H1 (cell line): ENCODE results near the gene EVPL. TPM values are rescaled to one million over a fixed set of nuclear protein-coding genes. Genes with fewer than 3 reads are reported as not detected.

Source experiments
- CTCF ChIA-PET: fragments of 300-600 bp; sonication (Branson Sonifier 250); formaldehyde crosslinking; loops from one replicate; lab custom pipeline; 2021; ENCODE audit not compliant: partially characterized antibody; lab: Charles Lee
- POLR2A ChIA-PET: fragments of 300-600 bp; sonication (Branson Sonifier 250); formaldehyde crosslinking; loops from one replicate; lab custom pipeline; 2021; ENCODE audit warnings: inconsistent platforms; ENCODE audit not compliant: partially characterized antibody; lab: Charles Lee
- DNase-seq, 2 experiments: peaks; one replicate each; pipeline versions ENCODE4 v3.0.0 to v3.0.0-alpha.2; 2010 to 2022; ENCODE audit warnings: low spot score in 2 of 2, low read depth in 1 of 2, mixed read lengths in 1 of 2
- FAIRE-seq: peaks from 2 replicates; lab custom pipeline; 2011; peaks lifted over from hg19 to GRCh38; lab: Jason Lieb, UNC
- H2AFZ ChIP-seq: 2 replicates; pipeline ENCODE4 v1.8.1; 2012; ENCODE audit warnings: low read length, inconsistent platforms
- H2AK5ac ChIP-seq: 2 replicates; pipeline ENCODE4 v1.6.1; 2013; ENCODE audit warnings: low read depth, low read length
- H2BK120ac ChIP-seq: replicated peaks from 2 replicates; pipeline ENCODE3; 2013; ENCODE audit warnings: low read depth, low read length, inconsistent platforms
- H2BK12ac ChIP-seq: 2 replicates; pipeline ENCODE4 v1.6.1; 2013; ENCODE audit warnings: low read depth, low read length
- H2BK15ac ChIP-seq: 2 replicates; pipeline ENCODE4 v1.6.1; 2013; ENCODE audit warnings: low read length
- H2BK20ac ChIP-seq: 2 replicates; pipeline ENCODE4 v1.6.1; 2013; ENCODE audit warnings: low read length
- H2BK5ac ChIP-seq: 2 replicates; pipeline ENCODE4 v1.6.1; 2013; ENCODE audit warnings: low read depth, low read length
- H3K14ac ChIP-seq: 2 replicates; pipeline ENCODE4 v1.6.1; 2013; ENCODE audit warnings: inconsistent platforms; ENCODE audit not compliant: insufficient read length
- H3K18ac ChIP-seq: 2 replicates; pipeline ENCODE4 v1.6.1; 2013; ENCODE audit warnings: low read length; ENCODE audit errors: extremely low read depth
- H3K23ac ChIP-seq: 2 replicates; pipeline ENCODE4 v1.6.1; 2013; ENCODE audit warnings: inconsistent platforms; ENCODE audit not compliant: insufficient read length
- H3K23me2 ChIP-seq: 2 replicates; pipeline ENCODE4 v1.6.1; 2013; ENCODE audit warnings: low read depth, low read length
- H3K27ac ChIP-seq: 2 replicates; pipeline ENCODE4 v1.6.1; 2011; ENCODE audit warnings: low read depth, low read length, inconsistent platforms
- H3K27me3 ChIP-seq, 4 experiments: replicated peaks in 1 of 4; 1 replicate in 1 of 4; 2 replicates in 3 of 4; pipeline versions ENCODE4 v1.6.1 to v1.8.1; 2011 to 2013; ENCODE audit warnings: low read length in 3 of 4, mild to moderate bottlenecking in 3 of 4, inconsistent platforms in 2 of 4, mixed read lengths in 2 of 4, moderate library complexity in 1 of 4; ENCODE audit not compliant: control insufficient read depth in 3 of 4, insufficient read depth in 3 of 4; ENCODE audit errors: extremely low read depth in 1 of 4
- H3K36me3 ChIP-seq, 4 experiments: 2 replicates each; pipeline versions ENCODE4 v1.6.1 to v1.8.1; 2011 to 2013; ENCODE audit warnings: mild to moderate bottlenecking in 4 of 4, low read length in 3 of 4, moderate library complexity in 2 of 4, control low read depth in 1 of 4, inconsistent platforms in 1 of 4; ENCODE audit not compliant: insufficient read depth in 4 of 4, control insufficient read depth in 2 of 4
- H3K4ac ChIP-seq: replicated peaks from 2 replicates; pipeline ENCODE3; 2013; ENCODE audit warnings: low read length, low read depth, mixed read lengths, inconsistent platforms; ENCODE audit not compliant: insufficient read length
- H3K4me1 ChIP-seq, 4 experiments: replicated peaks in 1 of 4; 1 replicate in 1 of 4; 2 replicates in 3 of 4; pipeline versions ENCODE4 v1.6.1 to v1.8.1; 2011 to 2013; ENCODE audit warnings: low read length in 3 of 4, inconsistent platforms in 2 of 4, mixed read lengths in 1 of 4; ENCODE audit not compliant: insufficient read depth in 4 of 4, control insufficient read depth in 3 of 4
- H3K4me2 ChIP-seq, 2 experiments: 2 replicates each; pipeline versions ENCODE4 v1.6.1 to v1.8.1; 2011 to 2013; ENCODE audit warnings: low read depth in 2 of 2, low read length in 2 of 2, control low read depth in 1 of 2, inconsistent platforms in 1 of 2, mild to moderate bottlenecking in 1 of 2; ENCODE audit not compliant: insufficient read depth in 1 of 2
- H3K4me3 ChIP-seq, 4 experiments: fragments of 200-600, 300-600 bp in 1 of 4; sonication (generic), shearing (Covaris generic), sonication (Bioruptor Twin) in 1 of 4; 2 replicates each; pipeline versions ENCODE4 v1.5.1 to v1.8.1; 2011 to 2016; ENCODE audit warnings: low read length in 4 of 4, low read depth in 3 of 4, control low read depth in 2 of 4, inconsistent platforms in 2 of 4, mild to moderate bottlenecking in 2 of 4, mixed read lengths in 1 of 4, moderate library complexity in 1 of 4; ENCODE audit not compliant: insufficient read depth in 2 of 4; ENCODE audit errors: extremely low read depth in 1 of 4
- H3K56ac ChIP-seq: replicated peaks from 2 replicates; pipeline ENCODE3; 2013; ENCODE audit warnings: low read depth, mild to moderate bottlenecking, mixed read lengths, low read length, inconsistent platforms; ENCODE audit not compliant: insufficient read length
- H3K79me1 ChIP-seq: 2 replicates; pipeline ENCODE4 v1.6.1; 2013; ENCODE audit warnings: low read depth, low read length, control low read depth
- H3K79me2 ChIP-seq, 2 experiments: 2 replicates each; pipeline versions ENCODE4 v1.6.1 to v1.8.1; 2012 to 2013; ENCODE audit warnings: low read length in 2 of 2, mild to moderate bottlenecking in 2 of 2, inconsistent platforms in 1 of 2; ENCODE audit not compliant: insufficient read depth in 2 of 2, control insufficient read depth in 1 of 2
- H3K9ac ChIP-seq, 4 experiments: replicated peaks in 1 of 4; 1 replicate in 1 of 4; 2 replicates in 3 of 4; pipeline versions ENCODE4 v1.6.1 to v1.8.1; 2011 to 2013; ENCODE audit warnings: low read depth in 3 of 4, low read length in 3 of 4, control low read depth in 2 of 4, mild to moderate bottlenecking in 2 of 4, moderate library complexity in 2 of 4, inconsistent platforms in 1 of 4; ENCODE audit errors: extremely low read depth in 1 of 4
- H3K9me3 ChIP-seq, 2 experiments: 2 replicates each; pipeline versions ENCODE4 v1.6.1 to v1.8.1; 2012 to 2013; ENCODE audit warnings: mild to moderate bottlenecking in 2 of 2, moderate library complexity in 2 of 2, control low read depth in 1 of 2, inconsistent platforms in 1 of 2, low read depth in 1 of 2, low read length in 1 of 2, mixed read lengths in 1 of 2; ENCODE audit not compliant: insufficient read depth in 2 of 2
- H4K20me1 ChIP-seq, 2 experiments: replicated peaks in 1 of 2; 2 replicates each; pipeline versions ENCODE3 to v1.8.1; 2011 to 2013; ENCODE audit warnings: inconsistent platforms in 2 of 2, low read length in 2 of 2, mild to moderate bottlenecking in 1 of 2; ENCODE audit not compliant: insufficient read depth in 2 of 2, control insufficient read depth in 1 of 2
- H4K5ac ChIP-seq: 2 replicates; pipeline ENCODE4 v1.6.1; 2013; ENCODE audit warnings: low read length, low read depth, mixed read lengths, inconsistent platforms; ENCODE audit not compliant: insufficient read length
- H4K8ac ChIP-seq: 2 replicates; pipeline ENCODE4 v1.8.0; 2013; ENCODE audit warnings: mild to moderate bottlenecking, moderate library complexity, low read length, inconsistent platforms; ENCODE audit not compliant: insufficient read depth; ENCODE audit errors: extremely low read depth
- H4K91ac ChIP-seq: replicated peaks from 2 replicates; pipeline ENCODE3; 2013; ENCODE audit warnings: low read length, mixed read lengths, inconsistent platforms; ENCODE audit not compliant: insufficient read length
- E2F6 ChIP-seq: IDR thresholded peaks from 2 replicates; pipeline ENCODE4 v1.6.1; 2012; ENCODE audit warnings: inconsistent platforms
- TCF12 ChIP-seq: IDR thresholded peaks from 2 replicates; pipeline ENCODE4 v1.6.1; 2011; ENCODE audit warnings: low read depth, mild to moderate bottlenecking, low read length
- WGBS, 2 experiments: shearing (Covaris generic) in 1 of 2; methylation state at CpG; one replicate each; pipeline versions ENCODE4 v1.1.6 to v1.1.7; 2013 to 2015; ENCODE audit warnings: low lambda C conversion rate in 2 of 2, mixed read lengths in 2 of 2, inconsistent platforms in 1 of 2, low coverage in 1 of 2, missing lambda C conversion rate in 1 of 2; ENCODE audit not compliant: insufficient replicate concordance in 2 of 2, insufficient coverage in 1 of 2, insufficient read length in 1 of 2; ENCODE audit errors: extremely low coverage in 1 of 2, missing lambda C conversion rate in 1 of 2; 5-methylcytosine and 5-hydroxymethylcytosine counted together
- polyA plus RNA-seq, 7 experiments: library from polyadenylated mRNA; depleted of rRNA in 3 of 7; stranded (reverse) in 5 of 7; unstranded in 2 of 7; fragments of >200 nt in 5 of 7; fragments of 200-250 nt in 2 of 7; gene quantifications; 1 replicate in 5 of 7; 2 replicates in 1 of 7; 4 replicates in 1 of 7; pipeline versions ENCODE4 v1.2.1 to v1.2.3, GENCODE V29; 2011 to 2013; ENCODE audit warnings: missing spikeins in 2 of 7, mixed read lengths in 2 of 7
- total RNA-seq: library from RNA; stranded (reverse); fragmentation: NEBNext Ultra II Directional; extraction: Animal tissue kit (Norgen Biotek cat#: 25700); gene quantifications from 2 replicates; pipeline ENCODE4 v1.2.1, GENCODE V29; 2021

The EVPL gene
- total and polyA plus RNA-seq, 2 of the 8 experiments (the other 6 are each of a cell fraction or from before 2014, with no cell fraction given): 0.20 to 0.99 TPM

DNA sequence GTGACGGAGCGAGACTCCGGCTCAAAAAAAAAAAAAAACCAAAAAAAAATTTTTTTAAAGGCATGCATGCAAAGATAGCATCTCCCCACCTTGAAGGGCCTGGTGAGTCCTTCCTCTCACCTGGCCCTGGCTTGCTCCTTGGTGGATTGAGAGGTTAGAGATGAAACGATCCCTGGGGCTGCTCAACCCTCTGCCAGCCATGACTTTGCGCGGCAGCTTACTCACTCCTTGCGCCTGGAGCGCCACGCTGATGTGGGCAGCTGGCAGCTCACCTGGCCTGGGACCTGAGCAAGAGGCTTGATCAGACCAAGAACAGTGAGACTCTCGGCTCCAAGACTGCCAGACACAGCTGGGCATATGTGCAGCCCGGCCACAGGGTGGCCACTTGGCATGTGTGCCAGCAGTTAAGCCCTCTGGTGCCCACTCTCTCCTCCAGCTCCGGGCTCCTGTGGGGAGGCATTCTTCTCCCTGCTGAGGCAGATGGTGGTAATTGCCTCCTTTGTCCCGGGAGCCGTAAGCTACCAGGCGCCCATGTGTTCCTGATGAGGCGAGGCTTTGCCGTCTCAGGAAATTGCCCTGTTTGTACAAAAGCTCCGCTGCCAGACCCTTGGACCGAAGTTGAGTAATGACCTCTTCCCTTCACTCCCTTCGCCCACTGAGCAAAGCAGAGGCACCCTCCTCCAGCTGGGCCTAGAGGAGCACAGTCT lies 5.1 kb upstream of the EVPL start:
- Histone ChIP-seq H2BK15ac (peak overlapping the region; percentile 88; the same call in 1 of the 2 replicates), H4K5ac (no peak overlapping the region), H3K79me2 (no peaks in the 10 kb centered on the region), H3K14ac (no peak overlapping the region), H3K4me1 (peaks cover 0 to 18% (median 8%) of the 10 kb centered on the region in 4 experiments; a peak in 6 of 7 replicates), H3K23ac (no peak overlapping the region), H3K18ac (no peak overlapping the region), H2AFZ (no peak overlapping the region), H3K79me1 (no peaks in the 10 kb centered on the region), H3K4me2 (no peak overlapping the region), H2BK12ac (peak overlapping the region; percentile 50; the same call in 1 of the 2 replicates), H3K9me3 (no peaks in the 10 kb centered on the region), H4K91ac (no peak overlapping the region), H3K4me3 (no peak overlapping the region), H4K20me1 (no peaks in the 10 kb centered on the region), H3K36me3 (no peaks in the 10 kb centered on the region), H3K23me2 (no peaks in the 10 kb centered on the region), H2BK5ac (no peak overlapping the region; the same call in 1 of the 2 replicates), H2AK5ac (no peak overlapping the region), H2BK120ac (no peak overlapping the region), H3K27ac (no peak overlapping the region), H3K56ac (no peak overlapping the region), H3K27me3 (no peaks in the 10 kb centered on the region), H2BK20ac (no peak overlapping the region), H4K8ac (no peak overlapping the region; the same call in 1 of the 2 replicates), H3K9ac (no peak overlapping the region), H3K4ac (no peak overlapping the region)
- FAIRE-seq: no peak
- DNase-seq: no peak
- POLR2A ChIA-PET: interaction anchor here (0.6 to 3.0 kb wide), 4 partner anchors 48 to 460 kb away, joined by 3 to 9 read pairs (median 3); partner anchors contain the start of gene ZACN
- CTCF ChIA-PET: interaction anchor here (0.6 to 13.7 kb wide), 9 partner anchors 9 to 1123 kb away, joined by 3 to 229 read pairs (median 4); partner anchors contain the start of gene CDK3
- TF ChIP-seq TCF12 (no peak), E2F6 (peak; percentile 28; the same call in 1 of the 2 replicates)
- 94% methylated on average over 19 of the region's 20 CpGs; no CpG with 5 or more reads in 1 of the 2 experiments for WGBS, 2 experiments
